GM13977 (cell line): ENCODE data around the gene IRX1.

ENCODE experiments used
- DNase-seq: peaks from one replicate; pipeline ENCODE4 v3.0.0; 2012; ENCODE audit warnings: low spot score
- CTCF ChIP-seq: IDR thresholded peaks from 2 replicates; pipeline ENCODE4 v1.5.1; 2012; ENCODE audit warnings: mild to moderate bottlenecking, control low read depth; ENCODE audit not compliant: insufficient read depth; ENCODE audit errors: extremely low read depth, missing control alignments
- in situ Hi-C: fragments of 300-500 bp; cut with MboI; formaldehyde crosslinking; loops from one replicate; pipeline ENCODE4 v1.12.0; 2022; ENCODE audit warnings: low sequenced_read_pairs, low pct_unique_long_range_greater_than_20kb, mixed read lengths, inconsistent platforms; ENCODE audit not compliant: unreplicated experiment

The IRX1 gene

GRCh38 chr5:3606121-3606831 is 10.6 kb downstream of the IRX1 start:
- DNase-seq: no peak
- TF ChIP-seq CTCF: no peak
- in situ Hi-C loops: no loop called here

GRCh38 chr5:3607541-3608181 is 12.0 kb downstream of the IRX1 start:
- in situ Hi-C loops: no loop called here
- no peak for DNase-seq

GRCh38 chr5:3609120-3609681 is 13.6 kb downstream of the IRX1 start:
- no peak for DNase-seq
- no peak for TF ChIP-seq CTCF
- in situ Hi-C loops: no loop called here

More at GRCh38 chr5:3607541-3608181, 12.0 kb downstream of the IRX1 start:
- TF ChIP-seq CTCF: no peak

GRCh38 chr5:3612591-3613042 is 17.0 kb downstream of the IRX1 start:
- DNase-seq: no peak
- in situ Hi-C loops: no loop called here
- TF ChIP-seq CTCF: no peak

- no peak for TF ChIP-seq CTCF
- DNase-seq: no peak
- in situ Hi-C loops: no loop called here
These were observed 18.1 kb downstream of the IRX1 start for GRCh38 chr5:3613726-3614125.

GRCh38 chr5:3615217-3615616 is 19.6 kb downstream of the IRX1 start:
- in situ Hi-C loops: no loop called here
- no peak for DNase-seq

More at GRCh38 chr5:3615217-3615616, 19.6 kb downstream of the IRX1 start:
- no peak for TF ChIP-seq CTCF
